ENCODE results near the gene TAF7.

DNA sequence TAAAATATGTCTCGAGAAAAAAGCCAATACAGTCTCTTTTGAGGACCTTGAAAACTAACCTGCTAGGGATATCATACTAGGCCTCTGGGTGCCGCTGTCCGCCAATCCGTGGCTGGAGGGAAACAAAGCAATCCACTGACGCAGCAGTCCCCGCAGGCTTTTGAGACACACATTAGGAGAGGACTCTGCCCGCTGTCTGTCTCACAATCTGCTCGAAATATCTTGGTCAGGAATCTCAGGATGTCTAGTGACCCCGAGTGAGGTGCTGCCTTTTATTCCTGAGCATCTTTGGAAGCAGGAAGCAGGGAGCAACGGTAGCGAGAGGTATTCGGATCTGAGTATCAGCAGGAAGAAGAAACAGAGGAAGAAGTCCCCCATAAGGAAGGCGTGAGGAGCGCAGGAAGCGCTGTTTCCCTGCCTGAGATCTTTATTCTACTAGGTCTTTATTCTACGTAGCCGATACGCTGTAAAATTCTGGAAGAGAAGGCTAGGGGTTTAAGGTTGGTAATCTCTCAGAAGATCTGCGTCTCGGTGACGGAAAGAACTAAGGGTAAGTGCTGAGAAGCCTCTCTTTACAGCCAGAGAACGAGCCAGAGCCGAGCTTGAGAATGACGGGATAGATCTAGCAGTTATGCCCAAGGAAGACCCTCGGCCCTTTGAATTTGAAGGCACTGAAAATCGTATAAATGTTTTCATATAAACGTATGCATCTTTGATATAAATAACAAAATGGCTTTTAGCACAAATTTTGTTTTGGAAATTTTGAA lies 5.7 kb upstream of the TAF7 start:
- no peak for TF ChIP-seq EZH2phosphoT487 (IDR thresholded peaks at IDR 0.05; ENCODE audit: insufficient read depth, low read depth)
- no peak for TF ChIP-seq EZH2 (IDR thresholded peaks at IDR 0.05; ENCODE audit: insufficient read depth, poor library complexity, severe bottlenecking)
